Measurements from ENCODE around the gene TMEM185B.
"Not testable (repeated sequence)": the region's sequence is repeated elsewhere in the genome, so short reads cannot be mapped to it uniquely, and the experiment has no call there.

The TMEM185B gene

DNA sequence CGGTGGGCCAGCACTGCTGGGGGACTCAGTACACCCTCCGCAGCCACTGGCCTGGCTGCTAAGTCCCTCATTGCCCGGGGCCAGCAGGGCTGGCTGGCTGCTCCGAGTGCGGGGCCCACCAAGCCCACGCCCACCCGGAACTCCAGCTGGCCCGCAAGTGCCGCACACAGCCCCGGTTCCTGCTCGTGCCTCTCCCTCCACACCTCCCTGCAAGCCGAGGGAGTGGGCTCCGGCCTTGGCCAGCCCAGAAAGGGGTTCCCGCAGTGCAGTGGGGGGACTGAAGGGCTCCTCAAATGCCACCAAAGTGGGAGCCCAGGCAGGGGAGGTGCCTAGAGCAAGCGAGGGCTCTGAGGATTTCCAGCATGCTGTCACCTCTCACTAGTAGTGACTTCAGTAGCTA is 36.7 kb upstream of the TMEM185B start:
- H3K4me1 ChIP-seq (ENCODE audit: control insufficient read depth, insufficient read depth, low read length, unreplicated experiment): peaks cover 19% of the 10 kb centered on the region
- not testable (repeated sequence) for H3K27ac ChIP-seq (ENCODE audit: low read depth, low read length); H3K27me3 ChIP-seq (ENCODE audit: insufficient read depth, low read length); H2AFZ ChIP-seq (ENCODE audit: low read length, unreplicated experiment); H3K36me3 ChIP-seq (ENCODE audit: insufficient read depth, low read length); H3K4me3 ChIP-seq (ENCODE audit: low read depth, low read length)
- peaks cover 79% of the 10 kb centered on the region for H3K79me2 ChIP-seq (ENCODE audit: control insufficient read depth, insufficient read depth, low read length, unreplicated experiment)

- no peaks in the 10 kb centered on the region for H3K27me3 ChIP-seq (ENCODE audit: insufficient read depth, low read length)
- no peak overlapping the region for H3K4me3 ChIP-seq (ENCODE audit: low read depth, low read length)
- no peak overlapping the region for H3K27ac ChIP-seq (ENCODE audit: low read depth, low read length)
- peaks cover 7% of the 10 kb centered on the region; the same call in 1 of the 2 replicates for H3K36me3 ChIP-seq (ENCODE audit: insufficient read depth, low read length)
- peaks cover 86% of the 10 kb centered on the region for H3K79me2 ChIP-seq (ENCODE audit: control insufficient read depth, insufficient read depth, low read length, unreplicated experiment)
- H2AFZ ChIP-seq (ENCODE audit: low read length, unreplicated experiment): no peak overlapping the region
- peaks cover 28% of the 10 kb centered on the region for H3K4me1 ChIP-seq (ENCODE audit: control insufficient read depth, insufficient read depth, low read length, unreplicated experiment)
Measured at GRCh38 chr2:120258196-120258595, 35.0 kb upstream of the TMEM185B start.

DNA sequence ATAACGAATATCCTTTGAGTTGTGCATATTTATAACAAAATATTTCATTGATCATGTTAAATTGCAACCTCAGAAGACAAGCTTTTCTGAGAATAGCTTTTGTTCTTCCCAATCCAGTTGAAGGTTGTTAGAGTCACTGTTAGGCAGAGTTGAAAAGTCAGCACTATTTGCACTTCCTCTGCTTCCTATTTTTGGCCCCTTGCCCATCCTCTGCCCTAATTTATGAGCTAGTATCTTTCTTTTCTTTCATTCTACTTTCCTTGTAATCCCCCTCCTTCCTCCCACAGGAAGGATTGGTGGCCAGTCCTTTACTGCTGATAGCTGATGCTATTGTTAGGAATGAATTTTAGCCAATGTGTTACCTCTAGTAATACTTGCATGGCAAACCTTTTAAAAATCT is 34.3 kb upstream of the TMEM185B start:
- H3K79me2 ChIP-seq (ENCODE audit: control insufficient read depth, insufficient read depth, low read length, unreplicated experiment): peaks cover 83% of the 10 kb centered on the region

DNA sequence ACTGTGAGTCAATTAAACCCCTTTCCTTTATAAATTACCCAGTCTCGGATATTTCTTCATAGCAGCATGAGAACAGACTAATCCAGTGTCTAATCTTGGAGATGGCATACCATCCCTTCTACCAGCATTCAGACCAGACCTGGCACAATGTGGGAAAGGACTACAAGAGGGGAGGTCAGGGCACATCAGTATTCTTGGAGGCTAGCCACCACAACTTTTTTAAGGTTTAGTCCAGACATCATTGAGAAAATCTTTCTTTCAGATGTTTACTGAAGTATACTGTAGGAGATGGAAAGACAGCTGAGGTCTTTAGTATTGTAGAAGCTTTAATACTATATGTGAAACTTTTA is 33.4 kb upstream of the TMEM185B start:
- Histone ChIP-seq H3K27me3 (ENCODE audit: insufficient read depth, low read length) (no peaks in the 10 kb centered on the region), H3K79me2 (ENCODE audit: control insufficient read depth, insufficient read depth, low read length, unreplicated experiment) (peaks cover 74% of the 10 kb centered on the region), H3K4me3 (ENCODE audit: low read depth, low read length) (no peak overlapping the region), H3K36me3 (ENCODE audit: insufficient read depth, low read length) (peaks cover 7% of the 10 kb centered on the region; the same call in 1 of the 2 replicates), H2AFZ (ENCODE audit: low read length, unreplicated experiment) (no peak overlapping the region), H3K4me1 (ENCODE audit: control insufficient read depth, insufficient read depth, low read length, unreplicated experiment) (peaks cover 25% of the 10 kb centered on the region), H3K27ac (ENCODE audit: low read depth, low read length) (no peak overlapping the region)

More for the DNA sequence above, 34.3 kb upstream of the TMEM185B start:
- no peaks in the 10 kb centered on the region for H3K27me3 ChIP-seq (ENCODE audit: insufficient read depth, low read length)
- H3K27ac ChIP-seq (ENCODE audit: low read depth, low read length): no peak overlapping the region
- peaks cover 7% of the 10 kb centered on the region; the same call in 1 of the 2 replicates for H3K36me3 ChIP-seq (ENCODE audit: insufficient read depth, low read length)
- peaks cover 27% of the 10 kb centered on the region for H3K4me1 ChIP-seq (ENCODE audit: control insufficient read depth, insufficient read depth, low read length, unreplicated experiment)
- no peak overlapping the region for H3K4me3 ChIP-seq (ENCODE audit: low read depth, low read length)
- no peak overlapping the region for H2AFZ ChIP-seq (ENCODE audit: low read length, unreplicated experiment)

GRCh38 chr2:120255986-120256650 is 32.9 kb upstream of the TMEM185B start:
- H3K36me3 ChIP-seq (ENCODE audit: insufficient read depth, low read length): peaks cover 7% of the 10 kb centered on the region; the same call in 1 of the 2 replicates
- H3K27me3 ChIP-seq (ENCODE audit: insufficient read depth, low read length): no peaks in the 10 kb centered on the region
- H3K4me3 ChIP-seq (ENCODE audit: low read depth, low read length): no peak overlapping the region
- H2AFZ ChIP-seq (ENCODE audit: low read length, unreplicated experiment): no peak overlapping the region
- peaks cover 68% of the 10 kb centered on the region for H3K79me2 ChIP-seq (ENCODE audit: control insufficient read depth, insufficient read depth, low read length, unreplicated experiment)
- H3K27ac ChIP-seq (ENCODE audit: low read depth, low read length): no peak overlapping the region
- peaks cover 27% of the 10 kb centered on the region for H3K4me1 ChIP-seq (ENCODE audit: control insufficient read depth, insufficient read depth, low read length, unreplicated experiment)

DNA sequence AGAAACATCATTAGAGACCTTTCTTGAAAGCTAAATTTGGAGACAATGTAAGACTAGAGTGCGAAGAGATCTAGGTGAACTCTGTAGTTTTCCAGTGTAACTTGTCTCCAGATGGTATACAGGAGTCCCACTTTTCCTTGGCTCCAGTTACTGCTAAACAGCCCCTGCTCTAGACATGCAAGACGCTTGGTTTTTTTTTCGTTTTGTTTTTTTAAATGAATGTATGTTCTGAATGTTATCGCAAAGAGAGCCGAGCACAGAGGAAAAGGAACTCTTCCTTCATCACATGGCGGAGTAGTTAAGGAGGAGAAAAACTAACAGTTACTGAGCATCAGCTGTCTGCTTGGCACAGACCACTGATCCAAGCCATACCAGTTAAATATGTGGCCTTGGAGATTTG is 31.9 kb upstream of the TMEM185B start:
- Histone ChIP-seq H3K36me3 (ENCODE audit: insufficient read depth, low read length) (peaks cover 7% of the 10 kb centered on the region; the same call in 1 of the 2 replicates), H2AFZ (ENCODE audit: low read length, unreplicated experiment) (no peak overlapping the region), H3K27ac (ENCODE audit: low read depth, low read length) (no peak overlapping the region), H3K4me1 (ENCODE audit: control insufficient read depth, insufficient read depth, low read length, unreplicated experiment) (peaks cover 27% of the 10 kb centered on the region), H3K4me3 (ENCODE audit: low read depth, low read length) (peak overlapping the region; percentile 93; the same call in 1 of the 2 replicates), H3K27me3 (ENCODE audit: insufficient read depth, low read length) (no peaks in the 10 kb centered on the region), H3K79me2 (ENCODE audit: control insufficient read depth, insufficient read depth, low read length, unreplicated experiment) (peaks cover 58% of the 10 kb centered on the region)

DNA sequence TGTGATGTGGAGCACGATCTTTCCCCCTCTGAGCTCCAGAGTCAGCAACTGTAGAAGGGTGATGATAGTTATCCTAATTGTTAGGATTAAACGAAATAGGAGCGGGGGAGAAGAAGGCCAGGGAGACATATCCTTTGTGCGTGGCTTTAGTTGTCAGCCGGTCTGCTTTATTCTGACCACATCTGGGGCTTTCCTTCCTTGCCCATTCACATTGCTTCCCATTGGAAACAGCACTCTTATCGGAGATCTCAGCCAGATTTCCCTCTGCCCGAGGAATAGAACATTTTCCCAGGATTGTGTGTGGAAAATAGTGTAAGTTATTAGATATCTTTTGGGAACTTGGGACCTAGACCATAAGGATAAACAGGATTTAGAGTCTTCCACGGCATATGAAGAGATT is 31.0 kb upstream of the TMEM185B start:
- peaks cover 7% of the 10 kb centered on the region; the same call in 1 of the 2 replicates for H3K36me3 ChIP-seq (ENCODE audit: insufficient read depth, low read length)
- H2AFZ ChIP-seq (ENCODE audit: low read length, unreplicated experiment): no peak overlapping the region
- H3K27me3 ChIP-seq (ENCODE audit: insufficient read depth, low read length): no peaks in the 10 kb centered on the region
- H3K27ac ChIP-seq (ENCODE audit: low read depth, low read length): no peak overlapping the region
- peaks cover 57% of the 10 kb centered on the region for H3K79me2 ChIP-seq (ENCODE audit: control insufficient read depth, insufficient read depth, low read length, unreplicated experiment)
- peak overlapping the region; percentile 93 for H3K4me3 ChIP-seq (ENCODE audit: low read depth, low read length)
- H3K4me1 ChIP-seq (ENCODE audit: control insufficient read depth, insufficient read depth, low read length, unreplicated experiment): peaks cover 27% of the 10 kb centered on the region

- H3K79me2 ChIP-seq (ENCODE audit: control insufficient read depth, insufficient read depth, low read length, unreplicated experiment): peaks cover 52% of the 10 kb centered on the region
- H3K27ac ChIP-seq (ENCODE audit: low read depth, low read length): peak overlapping the region; percentile 66
- peak overlapping the region; percentile 93 for H3K4me3 ChIP-seq (ENCODE audit: low read depth, low read length)
- peaks cover 27% of the 10 kb centered on the region for H3K4me1 ChIP-seq (ENCODE audit: control insufficient read depth, insufficient read depth, low read length, unreplicated experiment)
- peak overlapping the region; percentile 73 for H2AFZ ChIP-seq (ENCODE audit: low read length, unreplicated experiment)
- peaks cover 3% of the 10 kb centered on the region; the same call in 1 of the 2 replicates for H3K36me3 ChIP-seq (ENCODE audit: insufficient read depth, low read length)
- H3K27me3 ChIP-seq (ENCODE audit: insufficient read depth, low read length): no peaks in the 10 kb centered on the region
Measured at GRCh38 chr2:120253021-120253882, 30.1 kb upstream of the TMEM185B start.

- peaks cover 44% of the 10 kb centered on the region for H3K79me2 ChIP-seq (ENCODE audit: control insufficient read depth, insufficient read depth, low read length, unreplicated experiment)
- peak within 1 kb of the TSS; percentile 93 for H3K4me3 ChIP-seq (ENCODE audit: low read depth, low read length)
- no peaks in the 10 kb centered on the region for H3K27me3 ChIP-seq (ENCODE audit: insufficient read depth, low read length)
- peaks cover 24% of the 10 kb centered on the region for H3K4me1 ChIP-seq (ENCODE audit: control insufficient read depth, insufficient read depth, low read length, unreplicated experiment)
- peak within 1 kb of the TSS; percentile 73 for H2AFZ ChIP-seq (ENCODE audit: low read length, unreplicated experiment)
- no peaks in the 10 kb centered on the region; the same call in 1 of the 2 replicates for H3K36me3 ChIP-seq (ENCODE audit: insufficient read depth, low read length)
- H3K27ac ChIP-seq (ENCODE audit: low read depth, low read length): peak within 1 kb of the TSS; percentile 66
Measured at GRCh38 chr2:120252225-120253020, 29.2 kb upstream of the TMEM185B start, which contains the start of gene RALB. Gene RALB, plus strand, starts transcription at chr2:120252852. Its CDS starts 25,813 bp downstream, at chr2:120278665.

DNA sequence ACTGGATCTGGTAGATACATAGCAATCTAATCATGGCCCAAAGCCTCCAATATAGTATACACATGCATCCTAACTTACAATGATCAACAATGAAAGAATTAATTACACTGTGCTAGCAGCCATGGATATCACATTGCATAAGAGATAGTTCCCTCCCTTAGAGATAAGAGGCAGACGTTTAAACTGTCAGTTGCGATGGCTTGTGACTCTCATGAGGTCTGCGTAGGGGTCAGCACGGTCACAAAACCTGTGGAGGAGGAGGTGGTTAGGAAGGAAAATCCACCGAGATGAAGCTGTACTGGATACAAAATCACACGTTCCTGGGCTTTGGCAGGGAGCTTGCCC is 28.7 kb upstream of the TMEM185B start:
- Histone ChIP-seq H3K4me1 (ENCODE audit: control insufficient read depth, insufficient read depth, low read length, unreplicated experiment) (peaks cover 20% of the 10 kb centered on the region), H3K4me3 (ENCODE audit: low read depth, low read length) (peak overlapping the region; percentile 93), H3K36me3 (ENCODE audit: insufficient read depth, low read length) (no peaks in the 10 kb centered on the region; the same call in 1 of the 2 replicates), H3K79me2 (ENCODE audit: control insufficient read depth, insufficient read depth, low read length, unreplicated experiment) (peaks cover 38% of the 10 kb centered on the region), H2AFZ (ENCODE audit: low read length, unreplicated experiment) (peak overlapping the region; percentile 5), H3K27me3 (ENCODE audit: insufficient read depth, low read length) (no peaks in the 10 kb centered on the region), H3K27ac (ENCODE audit: low read depth, low read length) (no peak overlapping the region)

Measured in ACC112 (cell line).